NB4 (cell line): Measurements from ENCODE around the gene ARHGEF9.
A peak's percentile ranks its signal among the peaks of the same experiment; 100 is the strongest.

Source experiments
- DNase-seq: peaks from one replicate; pipeline ENCODE4 v3.0.0; 2010; ENCODE audit warnings: low read depth
- H3K4me3 ChIP-seq: one replicate; pipeline ENCODE4 v1.5.1; 2011; ENCODE audit warnings: mild to moderate bottlenecking, low read depth, low read length, moderate library complexity
- CTCF ChIP-seq: IDR thresholded peaks from one replicate; pipeline ENCODE4 v1.5.1; 2012; ENCODE audit warnings: low read depth, low read length
- MAX ChIP-seq: IDR thresholded peaks from 2 replicates; pipeline ENCODE4 v1.6.1; 2011; ENCODE audit warnings: low read depth, low read length
- MYC ChIP-seq: IDR thresholded peaks from 2 replicates; pipeline ENCODE4 v1.6.1; 2011; ENCODE audit warnings: low read depth, low read length
- POLR2A ChIP-seq: IDR thresholded peaks from 2 replicates; pipeline ENCODE4 v1.6.1; 2011; ENCODE audit warnings: mild to moderate bottlenecking; ENCODE audit not compliant: insufficient read length; ENCODE audit errors: extremely low read depth

ARHGEF9 gene

GRCh38 chrX:63764946-63765345, 20.1 kb downstream of the ARHGEF9 start:
- TF ChIP-seq MYC (no peak), CTCF (no peak), POLR2A (no peak), MAX (no peak)
- DNase-seq = no peak
- no peak overlapping the region for H3K4me3 ChIP-seq

DNA sequence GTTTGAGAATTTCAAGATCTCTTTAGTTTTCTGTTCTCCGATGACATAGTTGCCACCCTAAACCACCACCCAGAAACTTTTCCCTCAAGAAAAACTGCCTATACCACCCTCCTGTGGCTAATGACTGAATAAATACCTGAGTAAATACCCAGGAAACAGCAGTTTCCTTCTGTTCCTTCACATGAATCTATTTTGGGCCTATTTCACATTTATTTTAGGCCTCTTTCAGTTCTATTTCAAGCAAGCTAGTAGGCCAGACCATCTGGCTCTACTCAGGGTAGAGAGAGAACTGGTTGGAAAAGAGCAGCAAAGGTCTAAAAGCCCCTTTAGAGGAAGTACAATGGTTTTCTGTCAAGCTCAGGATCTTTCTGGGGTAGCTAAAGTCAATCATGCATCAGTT, 23.4 kb downstream of the ARHGEF9 start:
- H3K4me3 ChIP-seq = no peak overlapping the region
- TF ChIP-seq MYC = no peak
- no peak for TF ChIP-seq MAX
- TF ChIP-seq CTCF = no peak
- TF ChIP-seq POLR2A = no peak
- DNase-seq = no peak

DNA sequence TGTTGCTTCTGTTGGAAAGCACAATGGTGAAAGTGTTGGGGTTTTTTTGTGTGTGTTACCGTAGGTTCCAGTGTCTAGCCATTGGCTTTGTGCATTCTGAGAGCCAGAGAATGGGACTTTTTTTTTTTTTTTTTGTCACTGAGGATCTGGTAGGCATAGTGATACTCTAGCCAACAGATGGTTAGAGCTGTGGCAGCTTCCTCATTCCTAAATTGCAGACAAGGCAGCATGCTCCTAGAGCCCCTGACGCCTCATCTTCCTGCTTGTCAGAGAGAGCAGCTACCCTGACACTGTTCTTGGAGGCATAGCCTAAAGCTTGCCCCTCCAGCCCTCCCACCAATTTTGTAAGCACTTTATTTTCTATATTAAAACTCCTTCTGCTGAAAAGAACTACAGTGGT, 27.0 kb downstream of the ARHGEF9 start:
- peak; percentile 4 for DNase-seq
- no peak for TF ChIP-seq POLR2A
- no peak for TF ChIP-seq MYC
- TF ChIP-seq MAX = no peak
- no peak for TF ChIP-seq CTCF
- H3K4me3 ChIP-seq = no peak overlapping the region

DNA sequence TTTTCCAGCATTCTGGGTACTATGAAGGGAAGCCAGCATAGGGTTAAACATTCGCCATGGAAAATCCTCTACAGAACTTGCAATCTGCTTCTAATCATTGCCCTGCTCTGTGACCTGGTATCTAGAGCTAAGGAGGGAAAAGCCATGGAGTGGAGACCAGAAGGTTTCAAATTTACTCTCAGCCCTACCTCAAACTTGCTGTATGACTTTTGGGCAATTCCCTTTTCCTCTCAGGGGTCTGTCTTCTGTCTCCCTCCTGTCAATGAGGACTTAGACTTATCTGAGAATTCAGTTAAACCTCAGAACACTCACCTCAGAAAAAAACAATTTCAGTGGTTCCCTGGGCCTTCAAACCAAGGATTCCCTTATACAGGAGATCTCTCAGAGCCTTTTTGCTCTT, 29.1 kb downstream of the ARHGEF9 start:
- no peak overlapping the region for H3K4me3 ChIP-seq
- DNase-seq = no peak
- no peak for TF ChIP-seq CTCF
- TF ChIP-seq MYC = no peak
- TF ChIP-seq POLR2A = no peak
- no peak for TF ChIP-seq MAX

GRCh38 chrX:63754860-63755579, 30.0 kb downstream of the ARHGEF9 start:
- peak overlapping the region; percentile 82 for H3K4me3 ChIP-seq
- peak; percentile 77 for TF ChIP-seq POLR2A
- no peak for TF ChIP-seq CTCF

DNA sequence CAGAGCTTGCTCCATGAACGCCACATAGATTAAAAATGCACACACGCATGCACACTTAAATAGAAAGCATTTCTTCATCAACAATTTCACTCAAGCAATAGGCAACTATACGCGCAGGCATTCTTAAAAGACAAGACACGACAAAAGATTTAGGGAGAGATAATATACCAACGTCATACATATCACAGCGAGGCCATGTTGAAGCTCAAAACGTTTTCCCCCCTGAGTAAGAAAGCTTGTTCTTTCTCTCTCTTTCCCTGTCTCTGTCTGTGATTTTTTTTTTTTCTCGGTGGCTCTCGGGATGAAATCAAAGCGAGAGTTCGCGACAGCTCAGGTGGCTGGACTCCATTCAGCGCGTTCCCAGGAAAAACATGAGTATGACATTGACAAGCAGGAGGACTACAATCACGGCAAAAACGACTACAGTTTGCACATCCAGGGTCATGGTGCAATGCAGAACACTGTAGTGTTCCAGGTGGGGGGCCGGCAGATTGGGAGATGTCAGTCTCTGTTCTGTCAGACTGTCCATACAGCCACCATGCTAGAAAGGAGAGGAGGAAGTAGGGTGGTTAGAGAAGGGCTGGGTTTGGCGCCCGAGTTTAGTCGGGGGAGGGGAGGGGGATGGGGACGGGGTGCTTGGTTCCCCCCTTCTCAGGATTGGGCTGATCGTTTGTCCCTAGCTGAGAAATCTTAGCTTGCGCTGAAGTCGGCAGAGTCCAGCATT, 30.7 kb downstream of the ARHGEF9 start:
- DNase-seq = peak; percentile 44
- TF ChIP-seq POLR2A (no peak), CTCF (no peak), MYC (no peak), MAX (no peak)
- H3K4me3 ChIP-seq = peak overlapping the region; percentile 82

More at GRCh38 chrX:63754860-63755579, 30.0 kb downstream of the ARHGEF9 start:
- DNase-seq = peak; percentile 92
